Tibial nerve (tissue), 4 donors: ENCODE data around the gene SFTA2. TPM values are rescaled to one million over a fixed set of nuclear protein-coding genes. Genes with fewer than 3 reads are reported as not detected.
A peak's percentile ranks its signal among the peaks of the same experiment; 100 is the strongest.
"Not testable (repeated sequence)": the region's sequence is repeated elsewhere in the genome, so short reads cannot be mapped to it uniquely, and the experiment has no call there.

Experiments used
- DNase-seq, 2 donors: peaks; one replicate each; pipeline ENCODE4 v3.0.0-alpha.2; 2019; ENCODE audit warnings: low spot score in 2 of 2
- H3K27ac ChIP-seq, 4 donors: fragments of 200-600 bp; sonication (generic) in 3 of 4; one replicate each; pipeline ENCODE4 v1.5.1; 2017 to 2019; ENCODE audit warnings: mild to moderate bottlenecking in 1 of 4
- H3K27me3 ChIP-seq, 2 donors: fragments of 200-600 bp; sonication (generic) in 1 of 2; one replicate each; pipeline versions ENCODE4 v1.5.1 to v1.6.0; 2017 to 2019
- H3K36me3 ChIP-seq, 3 donors: fragments of 200-600 bp; sonication (generic); one replicate each; pipeline ENCODE4 v1.5.1; 2018 to 2019
- H3K4me1 ChIP-seq, 4 donors: fragments of 200-600 bp; sonication (generic) in 3 of 4; one replicate each; pipeline ENCODE4 v1.5.1; 2017 to 2019
- H3K4me3 ChIP-seq, 4 donors: fragments of 200-600 bp; sonication (generic) in 3 of 4; one replicate each; pipeline ENCODE4 v1.5.1; 2017 to 2019; ENCODE audit warnings: mild to moderate bottlenecking in 1 of 4, moderate library complexity in 1 of 4
- H3K9me3 ChIP-seq, 4 donors: fragments of 200-600 bp; sonication (generic) in 3 of 4; one replicate each; pipeline ENCODE4 v1.5.1; 2017 to 2019
- EP300 ChIP-seq, 2 donors: sonication (generic); formaldehyde crosslinking; IDR thresholded peaks; one replicate each; pipeline ENCODE4 v1.6.1; 2017; ENCODE audit warnings: antibody characterized with exemption in 2 of 2, mild to moderate bottlenecking in 1 of 2
- POLR2A ChIP-seq, 2 donors: fragments of 450-650 bp; IDR thresholded peaks; one replicate each; pipeline ENCODE4 v1.6.1; 2017; ENCODE audit warnings: antibody characterized with exemption in 2 of 2, mild to moderate bottlenecking in 2 of 2, moderate library complexity in 2 of 2
- WGBS, 2 donors: methylation state at CpG; one replicate each; pipeline ENCODE4 v1.1.5; 2018; 5-methylcytosine and 5-hydroxymethylcytosine counted together
- total RNA-seq, 4 donors: library from RNA; depleted of rRNA; stranded (reverse); fragments of >200 nt; gene quantifications; one replicate each; pipeline ENCODE4 v1.1.0, GENCODE V29; 2016
- TF ChIP-seq, protein P1 (sequence below), 5 experiments: fragments of 200-600 bp in 3 of 5; fragments of 450-650 bp in 2 of 5; sonication (generic) in 3 of 5; IDR thresholded peaks; one replicate each; pipeline ENCODE4 v1.5.1; 2016 to 2019; ENCODE audit warnings: antibody characterized with exemption in 5 of 5, mild to moderate bottlenecking in 3 of 5, moderate library complexity in 2 of 5

Gene SFTA2
- total RNA-seq, 4 donors from 2014 or later = not detected

DNA sequence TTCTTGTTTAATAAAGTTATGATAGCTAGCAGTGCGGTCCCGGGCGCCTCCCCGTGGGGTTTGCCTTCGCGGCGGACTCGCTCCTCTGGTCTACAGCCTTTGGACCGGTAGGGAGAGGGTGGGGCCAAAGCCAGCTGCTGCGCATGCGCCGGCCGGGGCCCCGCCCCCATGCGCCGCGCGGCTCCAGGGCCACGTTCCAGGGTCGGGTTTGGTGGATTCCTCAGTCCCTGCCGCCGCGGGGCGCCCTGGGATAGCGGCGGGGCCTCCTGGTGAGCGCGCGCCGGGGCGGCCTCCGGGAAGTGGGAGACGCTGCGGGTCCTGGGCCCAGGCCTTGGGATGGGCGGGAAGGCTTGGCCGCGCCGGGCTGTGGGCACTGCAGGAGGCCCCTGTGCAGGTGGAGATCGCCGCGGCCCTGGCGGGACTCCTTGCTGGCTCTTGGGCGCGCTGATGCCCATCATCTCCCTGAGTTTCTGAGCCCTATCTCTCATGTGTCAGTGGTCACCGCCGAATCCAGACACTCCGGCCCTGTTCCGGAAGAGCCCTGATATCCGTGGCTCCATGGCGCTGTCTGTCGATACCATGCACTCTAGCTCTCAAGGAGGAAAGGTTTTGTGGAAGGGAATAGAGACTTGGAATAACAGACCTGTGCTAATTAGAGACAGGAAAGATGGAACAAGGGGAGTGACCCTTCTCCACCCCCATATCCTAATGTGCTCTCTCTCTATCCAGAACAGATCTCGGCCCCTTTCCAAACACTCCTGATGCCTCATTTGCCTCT is 17.7 kb downstream of the SFTA2 start, which contains the start of gene VARS2:
VARS2 (plus strand) TSS at position 163 of the 778 bp plus-strand sequence; CDS start at position 762, 599 bp downstream.
- DNase-seq = peak; percentile 85 to 86
- WGBS, 2 donors = 0 to 6% methylated on average over 12 to 49 of the region's 52 CpGs
- H3K4me1 ChIP-seq = peaks cover 0 to 41% (median 12%) of the 10 kb centered on the region in 4 donors
- no peaks in the 10 kb centered on the region for H3K27me3 ChIP-seq
- H3K36me3 ChIP-seq = peaks cover 0 to 65% (median 7%) of the 10 kb centered on the region in 3 donors
- H3K4me3 ChIP-seq = peak within 1 kb of the TSS; percentile 39 to 75 (median 57)
- TF ChIP-seq POLR2A (IDR thresholded peaks at IDR 0.05) = peak; percentile 75 to 88
- TF ChIP-seq, protein P1, sequence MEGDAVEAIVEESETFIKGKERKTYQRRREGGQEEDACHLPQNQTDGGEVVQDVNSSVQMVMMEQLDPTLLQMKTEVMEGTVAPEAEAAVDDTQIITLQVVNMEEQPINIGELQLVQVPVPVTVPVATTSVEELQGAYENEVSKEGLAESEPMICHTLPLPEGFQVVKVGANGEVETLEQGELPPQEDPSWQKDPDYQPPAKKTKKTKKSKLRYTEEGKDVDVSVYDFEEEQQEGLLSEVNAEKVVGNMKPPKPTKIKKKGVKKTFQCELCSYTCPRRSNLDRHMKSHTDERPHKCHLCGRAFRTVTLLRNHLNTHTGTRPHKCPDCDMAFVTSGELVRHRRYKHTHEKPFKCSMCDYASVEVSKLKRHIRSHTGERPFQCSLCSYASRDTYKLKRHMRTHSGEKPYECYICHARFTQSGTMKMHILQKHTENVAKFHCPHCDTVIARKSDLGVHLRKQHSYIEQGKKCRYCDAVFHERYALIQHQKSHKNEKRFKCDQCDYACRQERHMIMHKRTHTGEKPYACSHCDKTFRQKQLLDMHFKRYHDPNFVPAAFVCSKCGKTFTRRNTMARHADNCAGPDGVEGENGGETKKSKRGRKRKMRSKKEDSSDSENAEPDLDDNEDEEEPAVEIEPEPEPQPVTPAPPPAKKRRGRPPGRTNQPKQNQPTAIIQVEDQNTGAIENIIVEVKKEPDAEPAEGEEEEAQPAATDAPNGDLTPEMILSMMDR (IDR thresholded peaks at IDR 0.05) = peak; percentile 38 to 81 (median 58)
- TF ChIP-seq EP300 (IDR thresholded peaks at IDR 0.05) = peak; percentile 61 to 92
- no peaks in the 10 kb centered on the region for H3K9me3 ChIP-seq
- peak within 1 kb of the TSS; percentile 81 to 97 (median 92) for H3K27ac ChIP-seq

- WGBS, 2 donors = 5 to 13% methylated on average over 3 to 31 of the region's 31 CpGs
- H3K9me3 ChIP-seq = no peaks in the 10 kb centered on the region
- peaks cover 0 to 60% (median 7%) of the 10 kb centered on the region in 3 donors for H3K36me3 ChIP-seq
These were observed 18.3 kb downstream of the SFTA2 start for GRCh38 chr6:30913721-30914075.

GRCh38 chr6:30912746-30913520 is 19.0 kb downstream of the SFTA2 start:
- no peaks in the 10 kb centered on the region for H3K27me3 ChIP-seq
- TF ChIP-seq, protein P1 (IDR thresholded peaks at IDR 0.05) = no peak
- TF ChIP-seq EP300 (IDR thresholded peaks at IDR 0.05) (no peak), POLR2A (IDR thresholded peaks at IDR 0.05) (no peak)
- peak overlapping the region in 3 of 4 donors; percentile 92 to 97 (median 93) for H3K27ac ChIP-seq
- no peaks in the 10 kb centered on the region for H3K9me3 ChIP-seq
- no peak overlapping the region for H3K4me3 ChIP-seq
- H3K36me3 ChIP-seq = peaks cover 0 to 52% (median 7%) of the 10 kb centered on the region in 3 donors
- no peak for DNase-seq
- WGBS, 2 donors = 67 to 75% methylated on average over 8 of the region's 8 CpGs
- H3K4me1 ChIP-seq = peaks cover 0 to 50% (median 20%) of the 10 kb centered on the region in 4 donors

More at GRCh38 chr6:30913721-30914075, 18.3 kb downstream of the SFTA2 start:
- H3K4me1 ChIP-seq = peaks cover 0 to 47% (median 18%) of the 10 kb centered on the region in 4 donors
- peak overlapping the region; percentile 81 to 97 (median 92) for H3K27ac ChIP-seq
- H3K4me3 ChIP-seq = peak overlapping the region; percentile 39 to 75 (median 57)
- no peaks in the 10 kb centered on the region for H3K27me3 ChIP-seq
- TF ChIP-seq EP300 (IDR thresholded peaks at IDR 0.05) = no peak
- TF ChIP-seq, protein P1 (IDR thresholded peaks at IDR 0.05) = no peak
- TF ChIP-seq POLR2A (IDR thresholded peaks at IDR 0.05) = no peak
- peak in 1 of 2 donors; percentile 17 for DNase-seq

GRCh38 chr6:30910473-30910872 is 21.5 kb downstream of the SFTA2 start:
- H3K9me3 ChIP-seq, H3K27me3 ChIP-seq, DNase-seq, H3K4me3 ChIP-seq, H3K27ac ChIP-seq: not testable (repeated sequence)
- Histone ChIP-seq H3K36me3 (peaks cover 0 to 37% (median 0%) of the 10 kb centered on the region in 3 donors), H3K4me1 (peaks cover 0 to 45% (median 17%) of the 10 kb centered on the region in 4 donors)
- WGBS, 2 donors = 85 to 94% methylated on average over 12 of the region's 12 CpGs

- peaks cover 0 to 32% (median 8%) of the 10 kb centered on the region in 4 donors for H3K4me1 ChIP-seq
- H3K9me3 ChIP-seq = no peaks in the 10 kb centered on the region
- H3K4me3 ChIP-seq = peak overlapping the region; percentile 58 to 87 (median 67)
- H3K27ac ChIP-seq = peak overlapping the region in 3 of 4 donors; percentile 38 to 73 (median 66)
- no peak for DNase-seq
- 21 to 33% methylated on average over 2 of the region's 2 CpGs for WGBS, 2 donors
- no peaks in the 10 kb centered on the region for H3K27me3 ChIP-seq
- H3K36me3 ChIP-seq = peaks cover 0 to 37% (median 0%) of the 10 kb centered on the region in 3 donors
- TF ChIP-seq EP300 (IDR thresholded peaks at IDR 0.05) = no peak
- TF ChIP-seq, protein P1 (IDR thresholded peaks at IDR 0.05) = no peak
- no peak for TF ChIP-seq POLR2A (IDR thresholded peaks at IDR 0.05)
These were observed 23.3 kb downstream of the SFTA2 start for GRCh38 chr6:30908700-30909099.
